ENCODE data around the gene BICDL1. TPM values are rescaled to one million over a fixed set of nuclear protein-coding genes. Genes with fewer than 3 reads are reported as not detected.

Gene BICDL1
- total RNA-seq, 1 experiment from 2014 or later = 18.2 TPM

DNA sequence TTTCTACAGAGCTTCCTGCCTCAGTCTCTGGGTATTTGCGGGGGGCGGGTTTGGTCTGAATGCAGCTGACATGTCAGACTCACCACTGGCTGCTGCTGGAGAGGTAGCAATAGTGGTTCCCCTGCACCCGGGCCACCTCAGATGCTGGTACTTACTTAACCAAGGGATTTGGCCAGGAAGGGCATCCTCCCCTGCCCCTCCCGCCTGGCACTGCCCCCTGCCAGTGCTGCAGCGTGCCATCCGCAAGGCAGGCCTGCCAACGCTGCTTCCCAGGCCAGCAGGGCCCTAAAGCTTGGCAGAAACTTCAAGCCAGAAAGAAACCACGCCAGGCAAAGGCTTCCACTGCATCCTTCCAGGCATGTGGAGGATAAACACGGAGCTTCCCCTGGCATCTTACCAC, 105.4 kb downstream of the BICDL1 start:
- DNase-seq (ENCODE audit: low read depth, low spot score) (no peak), ATAC-seq (no peak)
- intact Hi-C loops (cut with micrococcal nuclease) = no loop called here
- no peaks in the 10 kb centered on the region for H4K20me1 ChIP-seq (ENCODE audit: insufficient read depth)
- ChIA-PET RAD21 (ENCODE audit: low non-redundant PET in 1 of 2, low total read pairs in 2 of 2, uncharacterized antibody in 2 of 2, unreplicated experiment in 2 of 2) (no interaction called here), POLR2A (no interaction called here), CTCF (no interaction called here)
- no peaks in the 10 kb centered on the region for H3K27me3 ChIP-seq (ENCODE audit: insufficient read depth, low read length)
- H2AFZ ChIP-seq (ENCODE audit: low read depth, low read length, poor library complexity, severe bottlenecking) = no peak overlapping the region
- no peak overlapping the region for H3K4me2 ChIP-seq (ENCODE audit: low read length)
- H3K4me3 ChIP-seq (replicated peaks in 1 of 2; ENCODE audit: low read depth in 1 of 2, low read length in 2 of 2) = no peak overlapping the region
- H3K9ac ChIP-seq (ENCODE audit: low read length) = no peak overlapping the region
- H3K9me3 ChIP-seq (ENCODE audit: control insufficient read depth in 1 of 2, insufficient read depth in 1 of 2, low read depth in 1 of 2, low read length in 2 of 2) = no peaks in the 10 kb centered on the region
- BruUV-seq (replicated peaks) = no TSS peak
- H3K9me2 ChIP-seq (ENCODE audit: insufficient read depth) = no peaks in the 10 kb centered on the region
- peaks cover 8 to 19% of the 10 kb centered on the region in 2 experiments; a peak in 3 of 4 replicates for H3K36me3 ChIP-seq (ENCODE audit: control insufficient read depth in 1 of 2, insufficient read depth in 2 of 2, low read length in 2 of 2)
- H3K79me2 ChIP-seq (ENCODE audit: insufficient read depth, low read length) = peaks cover 1% of the 10 kb centered on the region; the same call in 1 of the 2 replicates
- H3K27ac ChIP-seq (ENCODE audit: low read depth, low read length) = no peak overlapping the region
- TF ChIP-seq CTCF (IDR thresholded peaks at IDR 0.05 in 2 of 3, conservative IDR thresholded peaks at IDR 0.05 in 1 of 3; ENCODE audit: borderline replicate concordance in 1 of 3, insufficient read depth in 1 of 3, low read depth in 2 of 3, low read length in 2 of 3) (no peak), SRF (IDR thresholded peaks at IDR 0.05; ENCODE audit: low read depth) (no peak), MAX (IDR thresholded peaks at IDR 0.05) (no peak), ZBTB33 (IDR thresholded peaks at IDR 0.05; ENCODE audit: extremely low read depth, insufficient replicate concordance, low read length) (no peak)
- H3K4me1 ChIP-seq (ENCODE audit: control insufficient read depth in 1 of 2, insufficient read depth in 2 of 2, low read length in 2 of 2) = no peaks in the 10 kb centered on the region
